Caco-2 (cell line): ENCODE data around the gene IL17RC. TPM values are rescaled to one million over a fixed set of nuclear protein-coding genes. Genes with fewer than 3 reads are reported as not detected.

Experiments
- BruUV-seq: library from RNA; stranded (reverse); fragments of 400-500 nt; replicated peaks from 2 replicates; lab custom pipeline; 2021; lab: Mats Ljungman, UMichigan
- CTCF ChIA-PET: fragments of 300-600 bp; sonication (Branson Sonifier 250); formaldehyde crosslinking; loops from one replicate; lab custom pipeline; 2022; ENCODE audit warnings: antibody characterized with exemption; lab: Charles Lee
- POLR2A ChIA-PET: fragments of 300-600 bp; sonication (Branson Sonifier 250); formaldehyde crosslinking; loops from one replicate; lab custom pipeline; 2022; ENCODE audit warnings: antibody characterized with exemption; lab: Charles Lee
- DNase-seq, 2 experiments: peaks; one replicate each; pipeline versions ENCODE4 v3.0.0 to v3.0.0-alpha.2; 2020 to 2022
- H3K27me3 ChIP-seq: replicated peaks from 2 replicates; pipeline ENCODE4 v1.6.0; 2011; ENCODE audit warnings: low read length; ENCODE audit not compliant: control insufficient read depth, insufficient read depth
- H3K36me3 ChIP-seq: 2 replicates; pipeline ENCODE4 v1.5.1; 2011; ENCODE audit warnings: low read length; ENCODE audit not compliant: control insufficient read depth, insufficient read depth
- H3K4me1 ChIP-seq: fragments of 250-450 bp; sonication (Bioruptor Pico); 2 replicates; pipeline ENCODE4 v1.5.1; 2020; ENCODE audit warnings: mild to moderate bottlenecking
- H3K4me3 ChIP-seq: 2 replicates; pipeline ENCODE4 v1.5.1; 2011; ENCODE audit warnings: low read depth, mild to moderate bottlenecking, control low read depth, low read length
- H3K9me3 ChIP-seq: fragments of 250-450 bp; sonication (Bioruptor Pico); 2 replicates; pipeline ENCODE4 v1.5.1; 2020; ENCODE audit warnings: mild to moderate bottlenecking, moderate library complexity
- H3K27ac Mint-ChIP-seq: one replicate; pipeline ENCODE4 v1.8.0; 2022; ENCODE audit warnings: mixed read lengths; ENCODE audit not compliant: unreplicated experiment
- H3K27me3 Mint-ChIP-seq: one replicate; pipeline ENCODE4 v1.8.0; 2022; ENCODE audit warnings: mixed read lengths; ENCODE audit not compliant: insufficient read depth, unreplicated experiment
- H3K36me3 Mint-ChIP-seq: one replicate; pipeline ENCODE4 v1.8.0; 2022; ENCODE audit warnings: mild to moderate bottlenecking, mixed read lengths; ENCODE audit not compliant: insufficient read depth, unreplicated experiment
- H3K4me1 Mint-ChIP-seq: one replicate; pipeline ENCODE4 v1.8.0; 2022; ENCODE audit warnings: low read depth, mixed read lengths; ENCODE audit not compliant: unreplicated experiment
- H3K4me3 Mint-ChIP-seq: one replicate; pipeline ENCODE4 v1.8.0; 2022; ENCODE audit warnings: mild to moderate bottlenecking, moderate library complexity, mixed read lengths; ENCODE audit not compliant: unreplicated experiment
- H3K9me3 Mint-ChIP-seq: one replicate; pipeline ENCODE4 v1.8.0; 2022; ENCODE audit warnings: mixed read lengths; ENCODE audit not compliant: unreplicated experiment
- intact Hi-C: fragments of 100-400 bp; cut with micrococcal nuclease; formaldehyde crosslinking; loops from one replicate; pipeline ENCODE4 v1.10.0; 2022; ENCODE audit not compliant: unreplicated experiment
- total RNA-seq: library from RNA; stranded (reverse); gene quantifications from 2 replicates; pipeline ENCODE4 v1.2.3, GENCODE V29; 2022
- TF ChIP-seq, protein P1 (sequence below), 2 experiments: fragments of 200-600 bp in 1 of 2; IDR thresholded peaks; 1 replicate in 1 of 2; 2 replicates in 1 of 2; pipeline versions ENCODE4 v1.5.1 to v1.8.0; 2011 to 2022; ENCODE audit warnings: antibody characterized with exemption in 1 of 2, control low read depth in 1 of 2, inconsistent platforms in 1 of 2, low read depth in 1 of 2, low read length in 1 of 2, mild to moderate bottlenecking in 1 of 2, moderate library complexity in 1 of 2; ENCODE audit not compliant: insufficient read depth in 1 of 2, severe bottlenecking in 1 of 2, unreplicated experiment in 1 of 2

Gene IL17RC
- total RNA-seq, 1 experiment from 2014 or later, result 11.3 TPM

DNA sequence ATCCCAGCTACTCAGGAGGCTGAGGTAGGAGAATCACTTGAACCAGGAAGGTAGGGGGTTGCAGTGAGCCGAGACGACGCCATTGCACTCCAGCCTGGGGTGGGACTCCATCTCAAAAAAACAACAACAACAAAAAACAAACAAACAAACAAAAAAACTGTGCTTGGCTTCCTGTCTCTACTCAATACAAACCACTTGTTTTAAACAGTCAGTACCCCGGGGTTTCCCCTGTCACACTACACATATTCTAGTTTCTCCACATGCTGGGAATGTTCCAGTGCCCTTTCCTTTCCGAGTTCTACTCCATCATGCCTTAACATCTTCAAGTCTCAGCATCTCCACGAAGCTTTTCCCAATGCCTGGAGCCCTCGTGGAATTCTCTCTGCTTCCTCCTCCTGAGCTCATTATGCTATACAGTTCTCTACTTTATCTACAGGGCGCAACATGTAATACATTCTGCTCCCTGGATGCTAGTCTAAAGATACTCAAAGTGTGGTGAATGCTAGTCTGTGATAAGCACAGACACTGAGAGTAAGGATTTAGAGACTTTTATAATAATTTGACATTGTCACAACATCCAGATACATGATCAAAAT, 61.9 kb downstream of the IL17RC start:
- no peak for DNase-seq
- H3K27ac Mint-ChIP-seq, result peak overlapping the region; percentile 17
- intact Hi-C loops, result no loop called here
- peaks cover 11% of the 10 kb centered on the region for H3K4me1 ChIP-seq
- BruUV-seq, result no TSS peak
- no peak overlapping the region for H3K4me3 Mint-ChIP-seq
- H3K36me3 ChIP-seq, result peaks cover 2% of the 10 kb centered on the region; the same call in 1 of the 2 replicates
- CTCF ChIA-PET, result no interaction called here
- H3K36me3 Mint-ChIP-seq, result peaks cover 49% of the 10 kb centered on the region
- no peaks in the 10 kb centered on the region for H3K4me1 Mint-ChIP-seq
- TF ChIP-seq, protein P1, sequence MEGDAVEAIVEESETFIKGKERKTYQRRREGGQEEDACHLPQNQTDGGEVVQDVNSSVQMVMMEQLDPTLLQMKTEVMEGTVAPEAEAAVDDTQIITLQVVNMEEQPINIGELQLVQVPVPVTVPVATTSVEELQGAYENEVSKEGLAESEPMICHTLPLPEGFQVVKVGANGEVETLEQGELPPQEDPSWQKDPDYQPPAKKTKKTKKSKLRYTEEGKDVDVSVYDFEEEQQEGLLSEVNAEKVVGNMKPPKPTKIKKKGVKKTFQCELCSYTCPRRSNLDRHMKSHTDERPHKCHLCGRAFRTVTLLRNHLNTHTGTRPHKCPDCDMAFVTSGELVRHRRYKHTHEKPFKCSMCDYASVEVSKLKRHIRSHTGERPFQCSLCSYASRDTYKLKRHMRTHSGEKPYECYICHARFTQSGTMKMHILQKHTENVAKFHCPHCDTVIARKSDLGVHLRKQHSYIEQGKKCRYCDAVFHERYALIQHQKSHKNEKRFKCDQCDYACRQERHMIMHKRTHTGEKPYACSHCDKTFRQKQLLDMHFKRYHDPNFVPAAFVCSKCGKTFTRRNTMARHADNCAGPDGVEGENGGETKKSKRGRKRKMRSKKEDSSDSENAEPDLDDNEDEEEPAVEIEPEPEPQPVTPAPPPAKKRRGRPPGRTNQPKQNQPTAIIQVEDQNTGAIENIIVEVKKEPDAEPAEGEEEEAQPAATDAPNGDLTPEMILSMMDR (IDR thresholded peaks at IDR 0.05; ENCODE audit: insufficient read depth in 1 of 2, low read depth in 1 of 2, low read length in 1 of 2, severe bottlenecking in 1 of 2, unreplicated experiment in 1 of 2), result no peak
- no peaks in the 10 kb centered on the region for H3K27me3 Mint-ChIP-seq
- POLR2A ChIA-PET, result no interaction called here
- H3K9me3 Mint-ChIP-seq, result no peaks in the 10 kb centered on the region
- H3K9me3 ChIP-seq, result no peaks in the 10 kb centered on the region
- no peaks in the 10 kb centered on the region for H3K27me3 ChIP-seq
- no peak overlapping the region for H3K4me3 ChIP-seq

DNA sequence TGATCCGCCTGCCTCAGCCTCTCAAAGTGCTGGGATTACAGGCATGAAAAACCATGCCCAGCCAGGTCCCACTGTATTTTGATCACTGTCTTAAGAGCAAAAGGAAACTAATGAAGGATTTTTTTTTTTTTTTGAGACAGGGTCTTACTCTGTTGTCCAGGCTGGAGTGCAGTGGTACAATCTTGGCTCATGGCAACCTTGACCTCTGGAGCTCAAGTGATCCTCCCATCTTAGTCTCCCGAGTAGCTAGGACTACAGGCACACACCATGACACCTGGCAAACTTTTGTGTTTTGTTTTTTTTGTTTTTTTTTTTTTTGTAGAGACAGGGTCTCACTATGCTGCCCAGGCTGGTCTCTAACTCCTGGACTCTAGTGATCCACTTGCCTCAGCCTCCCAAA, 63.4 kb downstream of the IL17RC start:
- DNase-seq, result no peak

More for the DNA sequence above, 63.4 kb downstream of the IL17RC start:
- Histone ChIP-seq H3K4me1 (peaks cover 11% of the 10 kb centered on the region), H3K36me3 (peaks cover 2% of the 10 kb centered on the region; the same call in 1 of the 2 replicates), H3K4me3 (no peak overlapping the region), H3K27me3 (no peaks in the 10 kb centered on the region), H3K9me3 (no peaks in the 10 kb centered on the region)
- Mint-ChIP-seq H3K36me3 (peaks cover 35% of the 10 kb centered on the region), H3K27me3 (no peaks in the 10 kb centered on the region), H3K4me1 (no peaks in the 10 kb centered on the region), H3K4me3 (no peak overlapping the region), H3K9me3 (no peaks in the 10 kb centered on the region), H3K27ac (no peak overlapping the region)
- TF ChIP-seq, protein P1 (IDR thresholded peaks at IDR 0.05; ENCODE audit: insufficient read depth in 1 of 2, low read depth in 1 of 2, low read length in 1 of 2, severe bottlenecking in 1 of 2, unreplicated experiment in 1 of 2), result no peak
- ChIA-PET POLR2A (interaction anchor here (0.6 to 1.0 kb wide), 2 partner anchors 82 to 211 kb away, joined by 4 read pairs; no protein-coding TSS in a partner anchor), CTCF (no interaction called here)
- BruUV-seq, result no TSS peak
- intact Hi-C loops, result no loop called here

Other genes with a start within 250 kb of the IL17RC start
- gene CPNE9, start 213.3 kb upstream of the IL17RC start, total RNA-seq, result not detected in 2 replicates
- 24.7 and 26.0 TPM in 2 replicates for gene BRPF1, start 185.4 kb upstream of the IL17RC start, total RNA-seq
- 24.1 and 25.3 TPM in 2 replicates for gene OGG1, start 167.1 kb upstream of the IL17RC start, total RNA-seq
- gene CAMK1, start 147.2 kb upstream of the IL17RC start, total RNA-seq, result 9.7 and 11.9 TPM in 2 replicates
- gene TADA3, start 124.6 kb upstream of the IL17RC start, total RNA-seq, result 49.2 and 49.6 TPM in 2 replicates
- 158 and 160 TPM in 2 replicates for gene ARPC4, start 124.0 kb upstream of the IL17RC start, total RNA-seq
- gene TTLL3, start 106.8 kb upstream of the IL17RC start, total RNA-seq, result 10.3 and 13.3 TPM in 2 replicates
- gene RPUSD3, start 73.1 kb upstream of the IL17RC start, total RNA-seq, result 54.8 and 61.8 TPM in 2 replicates
- 1.9 and 3.8 TPM in 2 replicates for gene CIDEC, start 36.8 kb upstream of the IL17RC start, total RNA-seq
- gene JAGN1, start 26.5 kb upstream of the IL17RC start, total RNA-seq, result 34.2 and 35.9 TPM in 2 replicates
- 77.3 and 82.9 TPM in 2 replicates for gene IL17RE, start 14.2 kb upstream of the IL17RC start, total RNA-seq
- gene CRELD1, start 16.7 kb downstream of the IL17RC start, total RNA-seq, result 17.1 and 18.3 TPM in 2 replicates
- 1.1 and 1.3 TPM in 2 replicates for gene PRRT3, start 35.3 kb downstream of the IL17RC start, total RNA-seq
- gene EMC3, start 69.7 kb downstream of the IL17RC start, total RNA-seq, result 52.4 and 56.7 TPM in 2 replicates
- 35.6 and 36.5 TPM in 2 replicates for gene FANCD2, start 109.3 kb downstream of the IL17RC start, total RNA-seq
- gene FANCD2OS, start 191.2 kb downstream of the IL17RC start, total RNA-seq, result not detected in 2 replicates
- 94.9 and 115 TPM in 2 replicates for gene BRK1, start 198.6 kb downstream of the IL17RC start, total RNA-seq
- gene VHL, start 224.7 kb downstream of the IL17RC start, total RNA-seq, result 80.7 and 84.1 TPM in 2 replicates
- gene IRAK2, start 247.8 kb downstream of the IL17RC start, total RNA-seq, result 3.8 and 4.2 TPM in 2 replicates